Panc1 (cell line): ENCODE results near the gene DEFB113. TPM values are rescaled to one million over a fixed set of nuclear protein-coding genes. Genes with fewer than 3 reads are reported as not detected.

Experiments
- ATAC-seq: fragments of 200-7000 bp; cut with Tn5 transposase; 2 replicates; pipeline ENCODE4 v1.9.1; 2020; ENCODE audit warnings: mild to moderate bottlenecking, moderate library complexity
- BruUV-seq: library from RNA; stranded (reverse); fragments of 400-500 nt; replicated peaks from 2 replicates; lab custom pipeline; 2021; lab: Mats Ljungman, UMichigan
- CTCF ChIA-PET: fragments of 300-600 bp; sonication (Branson Sonifier 250); formaldehyde crosslinking; loops from one replicate; lab custom pipeline; 2022; ENCODE audit warnings: antibody characterized with exemption; lab: Charles Lee
- POLR2A ChIA-PET: fragments of 300-600 bp; sonication (Branson Sonifier 250); formaldehyde crosslinking; loops from one replicate; lab custom pipeline; 2022; ENCODE audit warnings: antibody characterized with exemption; lab: Charles Lee
- DNase-seq: peaks from one replicate; pipeline ENCODE4 v3.0.0-alpha.2; 2010; ENCODE audit warnings: low read depth, low spot score
- H3K27ac ChIP-seq: 2 replicates; pipeline ENCODE4 v1.5.1; 2011; ENCODE audit warnings: mild to moderate bottlenecking, low read length, inconsistent platforms
- H3K27me3 ChIP-seq: fragments of 200-500 bp; sonication (Bioruptor generic); 2 replicates; pipeline ENCODE4 v1.6.0; 2014; ENCODE audit warnings: low read length, inconsistent platforms; ENCODE audit not compliant: control insufficient read depth, insufficient read depth
- H3K36me3 ChIP-seq: fragments of 200-500 bp; sonication (Bioruptor generic); 2 replicates; pipeline ENCODE4 v1.5.1; 2014; ENCODE audit warnings: inconsistent platforms, mild to moderate bottlenecking, low read length, moderate library complexity; ENCODE audit not compliant: control insufficient read depth, insufficient read depth
- H3K4me1 ChIP-seq: 2 replicates; pipeline ENCODE4 v1.5.1; 2011; ENCODE audit warnings: inconsistent platforms, mild to moderate bottlenecking, low read length, moderate library complexity; ENCODE audit not compliant: control insufficient read depth, insufficient read depth
- H3K4me3 ChIP-seq, 2 experiments: 2 replicates each; pipeline ENCODE4 v1.5.1; 2011 to 2012; ENCODE audit warnings: low read depth in 2 of 2, low read length in 2 of 2, mild to moderate bottlenecking in 2 of 2, inconsistent platforms in 1 of 2, moderate library complexity in 1 of 2
- H3K9me3 ChIP-seq: fragments of 200-500 bp; sonication (Bioruptor generic); 2 replicates; pipeline ENCODE4 v1.5.1; 2014; ENCODE audit warnings: low read depth, mild to moderate bottlenecking, inconsistent platforms, low read length, moderate library complexity; ENCODE audit not compliant: control insufficient read depth, insufficient read depth
- CTCF ChIP-seq: fragments of 450-650 bp; IDR thresholded peaks from 2 replicates; pipeline ENCODE4 v1.5.1; 2017; ENCODE audit warnings: mild to moderate bottlenecking
- POLR2AphosphoS5 ChIP-seq: IDR thresholded peaks from 2 replicates; pipeline ENCODE4 v1.6.1; 2012; ENCODE audit warnings: mild to moderate bottlenecking, low read depth, low read length, moderate library complexity
- REST ChIP-seq, 2 experiments: IDR thresholded peaks; 2 replicates each; pipeline ENCODE4 v1.6.1; 2011 to 2012; ENCODE audit warnings: low read depth in 2 of 2, control low read depth in 1 of 2, low read length in 1 of 2, mild to moderate bottlenecking in 1 of 2, moderate library complexity in 1 of 2; ENCODE audit not compliant: insufficient read depth in 1 of 2
- SIN3A ChIP-seq: IDR thresholded peaks from 2 replicates; pipeline ENCODE4 v1.6.1; 2012; ENCODE audit warnings: low read depth, mild to moderate bottlenecking, low read length, moderate library complexity, borderline replicate concordance; ENCODE audit not compliant: insufficient read depth
- TCF7L2 ChIP-seq: IDR thresholded peaks from 2 replicates; pipeline ENCODE4 v1.6.1; 2011; ENCODE audit warnings: mild to moderate bottlenecking, low read depth, low read length, inconsistent platforms
- in situ Hi-C: cut with HindIII; loops from 2 replicates; pipeline ENCODE4 v1.10.0; 2016; ENCODE audit warnings: low sequenced_read_pairs, low pct_unique_long_range_greater_than_20kb
- intact Hi-C: fragments of 100-400 bp; cut with micrococcal nuclease; formaldehyde crosslinking; loops from one replicate; pipeline ENCODE4 v1.10.0; 2022; ENCODE audit not compliant: unreplicated experiment
- total RNA-seq: library from RNA; stranded (reverse); gene quantifications from one replicate; pipeline ENCODE4 v1.2.1, GENCODE V29; 2021; ENCODE audit not compliant: unreplicated experiment

Gene DEFB113
- total RNA-seq, 1 experiment from 2014 or later: not detected

- POLR2A ChIA-PET: no interaction called here
- H3K27ac ChIP-seq: no peak overlapping the region
- DNase-seq: no peak
- CTCF ChIA-PET: no interaction called here
- no peaks in the 10 kb centered on the region for H3K9me3 ChIP-seq
- H3K27me3 ChIP-seq: no peaks in the 10 kb centered on the region
- no peak for ATAC-seq
- BruUV-seq: no TSS peak
- in situ Hi-C loops (no loop called here), intact Hi-C loops (no loop called here)
- H3K4me3 ChIP-seq: no peak overlapping the region
- H3K36me3 ChIP-seq: no peaks in the 10 kb centered on the region
- TF ChIP-seq REST (IDR thresholded peaks at IDR 0.05; ENCODE audit: insufficient read depth in 1 of 2, low read depth in 2 of 2, low read length in 1 of 2): no peak
- TF ChIP-seq CTCF: no peak
- no peak for TF ChIP-seq POLR2AphosphoS5
- no peak for TF ChIP-seq SIN3A
- no peak for TF ChIP-seq TCF7L2
- no peaks in the 10 kb centered on the region for H3K4me1 ChIP-seq
These were observed 34.0 kb downstream of the DEFB113 start for GRCh38 chr6:49935387-49935786.

- intact Hi-C loops (no loop called here), in situ Hi-C loops (no loop called here)
- POLR2A ChIA-PET: no interaction called here
- Histone ChIP-seq H3K36me3 (no peaks in the 10 kb centered on the region), H3K4me1 (no peaks in the 10 kb centered on the region), H3K27ac (no peak overlapping the region), H3K9me3 (no peaks in the 10 kb centered on the region), H3K4me3 (no peak overlapping the region), H3K27me3 (no peaks in the 10 kb centered on the region)
- CTCF ChIA-PET: no interaction called here
- no peak for DNase-seq
- BruUV-seq: no TSS peak
- no peak for TF ChIP-seq TCF7L2
- no peak for TF ChIP-seq POLR2AphosphoS5
- no peak for TF ChIP-seq SIN3A
- TF ChIP-seq CTCF: no peak
- TF ChIP-seq REST (IDR thresholded peaks at IDR 0.05; ENCODE audit: insufficient read depth in 1 of 2, low read depth in 2 of 2, low read length in 1 of 2): no peak
- no peak for ATAC-seq
These were observed 34.7 kb downstream of the DEFB113 start for GRCh38 chr6:49934770-49935169.
